ACC112 (cell line): ENCODE results near the gene WDR70.

Experiments
- H2AFZ ChIP-seq: fragments of 200-600 bp; sonication (generic); one replicate; pipeline ENCODE4 v1.6.0; 2017; ENCODE audit warnings: antibody characterized with exemption, low read length; ENCODE audit not compliant: unreplicated experiment
- H3K27ac ChIP-seq: fragments of 200-600 bp; sonication (generic); 2 replicates; pipeline ENCODE4 v1.5.1; 2014; ENCODE audit warnings: low read depth, mild to moderate bottlenecking, antibody characterized with exemption, low read length, moderate library complexity
- H3K27me3 ChIP-seq: fragments of 200-600 bp; sonication (generic); 2 replicates; pipeline ENCODE4 v1.6.1; 2014; ENCODE audit warnings: mild to moderate bottlenecking, antibody characterized with exemption, low read length, moderate library complexity, mixed read lengths; ENCODE audit not compliant: insufficient read depth
- H3K36me3 ChIP-seq: fragments of 200-600 bp; sonication (generic); 2 replicates; pipeline ENCODE4 v1.6.1; 2016; ENCODE audit warnings: mild to moderate bottlenecking, antibody characterized with exemption, low read length, moderate library complexity, mixed read lengths; ENCODE audit not compliant: insufficient read depth
- H3K4me1 ChIP-seq: fragments of 200-600 bp; sonication (generic); one replicate; pipeline ENCODE4 v1.6.1; 2016; ENCODE audit warnings: low read length, mixed read lengths; ENCODE audit not compliant: insufficient read depth, unreplicated experiment, control insufficient read depth
- H3K4me3 ChIP-seq: fragments of 200-600 bp; sonication (generic); 2 replicates; pipeline ENCODE4 v1.5.1; 2014; ENCODE audit warnings: mild to moderate bottlenecking, low read depth, low read length
- H3K79me2 ChIP-seq: fragments of 200-600 bp; sonication (generic); one replicate; pipeline ENCODE4 v1.6.0; 2016; ENCODE audit warnings: low read length; ENCODE audit not compliant: control insufficient read depth, unreplicated experiment, insufficient read depth

WDR70 gene

DNA sequence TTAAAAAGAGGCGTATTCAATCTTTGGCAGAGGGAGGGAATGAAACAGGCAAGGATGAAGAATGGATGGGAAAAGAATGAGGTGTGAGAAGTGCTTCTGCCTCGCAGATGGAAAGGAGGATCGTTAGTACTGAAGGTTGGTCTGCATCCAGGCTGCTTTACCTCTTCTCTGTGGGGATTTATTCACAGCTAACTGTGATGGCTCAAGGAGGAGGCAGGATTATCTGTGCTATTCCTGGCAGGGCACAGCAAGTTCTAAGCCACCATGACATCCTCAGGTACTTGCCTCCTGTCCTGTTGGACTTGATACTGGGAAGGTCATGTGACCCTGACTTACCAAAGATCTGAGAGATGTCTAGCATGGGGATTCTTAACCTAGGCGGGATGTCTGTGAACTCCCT, 376.5 kb downstream of the WDR70 start:
- Histone ChIP-seq H3K36me3 (no peaks in the 10 kb centered on the region), H3K4me1 (peaks cover 6% of the 10 kb centered on the region), H2AFZ (no peak overlapping the region), H3K27ac (no peak overlapping the region), H3K79me2 (no peaks in the 10 kb centered on the region), H3K27me3 (no peaks in the 10 kb centered on the region), H3K4me3 (no peak overlapping the region)

DNA sequence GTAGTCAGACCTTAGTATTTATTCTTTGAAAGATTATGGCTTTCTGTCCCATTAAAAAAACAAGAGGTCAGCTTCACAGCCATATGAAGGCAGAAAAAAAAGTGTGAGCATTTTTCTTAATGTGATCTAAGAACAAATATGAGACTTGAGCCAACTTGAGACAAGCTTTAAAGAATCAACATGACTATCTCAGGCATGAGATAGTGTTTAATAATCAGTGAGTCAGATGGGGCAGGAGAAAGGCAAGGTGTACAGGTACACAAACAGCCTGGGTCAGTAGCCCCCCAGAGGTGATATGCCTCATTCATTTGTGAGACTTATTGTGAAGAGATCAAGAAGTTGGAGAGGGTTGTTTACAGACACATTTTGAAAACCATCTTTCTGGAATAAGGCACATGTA, 377.1 kb downstream of the WDR70 start:
- H3K79me2 ChIP-seq = no peaks in the 10 kb centered on the region
- H3K4me1 ChIP-seq = peaks cover 4% of the 10 kb centered on the region
- H3K27ac ChIP-seq = no peak overlapping the region

GRCh38 chr5:37757980-37758582, 379.0 kb downstream of the WDR70 start:
- H3K79me2 ChIP-seq = no peaks in the 10 kb centered on the region
- no peak overlapping the region for H2AFZ ChIP-seq
- no peak overlapping the region for H3K4me3 ChIP-seq
- H3K36me3 ChIP-seq = no peaks in the 10 kb centered on the region
- H3K4me1 ChIP-seq = no peaks in the 10 kb centered on the region
- no peaks in the 10 kb centered on the region for H3K27me3 ChIP-seq
- no peak overlapping the region for H3K27ac ChIP-seq

More for the DNA sequence above, 377.1 kb downstream of the WDR70 start:
- no peaks in the 10 kb centered on the region for H3K36me3 ChIP-seq
- H3K4me3 ChIP-seq = no peak overlapping the region
- no peaks in the 10 kb centered on the region for H3K27me3 ChIP-seq
- H2AFZ ChIP-seq = no peak overlapping the region

DNA sequence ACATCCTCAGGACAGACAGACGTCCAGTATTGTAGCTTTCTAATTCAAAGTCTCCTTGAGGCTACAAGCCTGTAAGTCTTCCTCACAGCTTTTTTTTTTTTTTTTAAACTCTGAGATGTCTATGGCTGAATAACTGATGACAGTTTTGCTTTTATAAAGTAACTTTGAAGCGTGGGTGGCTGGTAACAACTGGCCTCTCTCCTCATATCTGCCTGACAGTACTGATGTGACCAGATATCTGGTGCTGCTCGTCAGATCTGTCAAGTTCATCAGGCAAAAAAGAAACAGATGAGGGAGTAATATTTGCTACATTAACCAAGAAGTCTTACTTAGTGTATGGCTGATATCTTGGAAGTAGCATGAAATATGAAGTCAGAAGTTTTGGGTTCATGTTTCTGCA, 388.1 kb downstream of the WDR70 start:
- H3K4me3 ChIP-seq = no peak overlapping the region
- H2AFZ ChIP-seq = no peak overlapping the region
- no peaks in the 10 kb centered on the region for H3K27me3 ChIP-seq
- H3K79me2 ChIP-seq = no peaks in the 10 kb centered on the region
- no peaks in the 10 kb centered on the region for H3K36me3 ChIP-seq
- peaks cover 21% of the 10 kb centered on the region for H3K4me1 ChIP-seq
- H3K27ac ChIP-seq = no peak overlapping the region

DNA sequence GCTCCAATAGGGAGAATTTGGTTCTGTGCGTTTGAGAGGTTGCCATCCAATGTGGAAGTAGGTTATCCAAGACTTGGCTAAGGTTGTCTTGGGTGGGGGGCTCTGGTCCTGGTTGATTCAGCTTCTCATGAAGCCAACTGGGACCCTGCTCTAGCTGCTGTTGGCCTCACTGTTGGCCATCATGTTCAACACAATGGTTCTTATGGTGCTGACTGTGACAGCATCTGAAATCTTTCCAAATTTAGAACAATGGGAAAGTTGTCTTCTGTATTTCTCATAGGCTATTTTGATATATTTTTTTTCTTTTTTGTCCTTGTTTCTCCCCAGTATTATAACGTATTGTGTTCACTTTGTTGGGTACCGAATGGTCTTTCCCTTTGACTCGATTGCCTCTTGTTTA, 388.8 kb downstream of the WDR70 start:
- Histone ChIP-seq H3K4me1 (peaks cover 26% of the 10 kb centered on the region), H3K36me3 (no peaks in the 10 kb centered on the region), H2AFZ (no peak overlapping the region), H3K79me2 (no peaks in the 10 kb centered on the region), H3K4me3 (no peak overlapping the region), H3K27ac (no peak overlapping the region), H3K27me3 (no peaks in the 10 kb centered on the region)

GRCh38 chr5:37768371-37768770, 389.3 kb downstream of the WDR70 start:
- H3K27ac ChIP-seq = no peak overlapping the region
- H3K4me3 ChIP-seq = no peak overlapping the region
- H3K27me3 ChIP-seq = no peaks in the 10 kb centered on the region
- no peak overlapping the region for H2AFZ ChIP-seq
- peaks cover 26% of the 10 kb centered on the region for H3K4me1 ChIP-seq
- H3K36me3 ChIP-seq = no peaks in the 10 kb centered on the region
- no peaks in the 10 kb centered on the region for H3K79me2 ChIP-seq

DNA sequence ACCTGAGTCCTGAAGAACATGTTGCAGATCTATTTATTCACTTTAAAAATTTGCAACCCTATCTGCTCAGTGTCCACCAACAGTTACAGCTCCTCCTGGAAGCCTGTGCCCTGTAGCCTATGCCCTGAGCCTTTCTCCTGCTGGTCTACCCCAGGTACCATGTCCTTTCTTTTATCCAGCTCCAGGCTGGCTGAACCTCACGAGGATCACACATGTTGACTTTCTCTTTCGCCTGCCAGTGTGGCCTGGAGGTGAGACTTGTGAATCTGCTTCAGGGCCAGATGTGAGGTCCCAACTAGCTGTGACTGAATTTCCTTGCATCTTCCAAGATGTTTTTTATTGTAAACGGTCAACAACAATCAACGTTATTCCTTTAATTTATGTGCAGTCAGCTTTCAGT, 390.0 kb downstream of the WDR70 start:
- H3K79me2 ChIP-seq = no peaks in the 10 kb centered on the region
- H3K4me1 ChIP-seq = peaks cover 26% of the 10 kb centered on the region
- H3K27me3 ChIP-seq = no peaks in the 10 kb centered on the region
- no peak overlapping the region for H3K4me3 ChIP-seq
- no peak overlapping the region for H2AFZ ChIP-seq
- no peaks in the 10 kb centered on the region for H3K36me3 ChIP-seq
- no peak overlapping the region for H3K27ac ChIP-seq

GRCh38 chr5:37769840-37770239, 390.7 kb downstream of the WDR70 start:
- Histone ChIP-seq H3K4me1 (peaks cover 26% of the 10 kb centered on the region), H3K36me3 (no peaks in the 10 kb centered on the region), H3K27me3 (no peaks in the 10 kb centered on the region), H3K79me2 (no peaks in the 10 kb centered on the region), H3K27ac (no peak overlapping the region), H2AFZ (no peak overlapping the region), H3K4me3 (no peak overlapping the region)

DNA sequence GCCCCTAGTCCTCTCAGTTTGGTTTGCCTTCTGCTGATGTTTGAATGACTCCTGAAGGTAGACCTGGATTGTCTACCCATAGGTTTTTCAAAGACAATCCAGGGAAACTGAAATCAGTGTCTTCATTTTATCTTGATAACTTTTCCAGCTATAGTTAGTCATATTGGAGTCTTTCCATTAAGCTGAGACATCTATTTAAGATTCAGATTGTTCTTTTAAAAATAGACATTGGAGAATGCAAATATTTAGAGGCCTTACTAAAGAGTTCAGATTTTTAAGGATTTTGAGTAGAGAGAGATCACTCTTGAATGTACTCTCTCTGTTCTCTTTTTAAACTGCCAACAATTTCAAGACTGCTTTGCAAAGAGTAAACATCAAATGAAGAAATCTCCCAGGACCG, 391.7 kb downstream of the WDR70 start:
- H3K79me2 ChIP-seq = no peaks in the 10 kb centered on the region
- no peaks in the 10 kb centered on the region for H3K27me3 ChIP-seq
- H3K4me3 ChIP-seq = no peak overlapping the region
- H2AFZ ChIP-seq = no peak overlapping the region
- peaks cover 26% of the 10 kb centered on the region for H3K4me1 ChIP-seq
- H3K36me3 ChIP-seq = no peaks in the 10 kb centered on the region
- H3K27ac ChIP-seq = peak overlapping the region; percentile 30; the same call in 1 of the 2 replicates

DNA sequence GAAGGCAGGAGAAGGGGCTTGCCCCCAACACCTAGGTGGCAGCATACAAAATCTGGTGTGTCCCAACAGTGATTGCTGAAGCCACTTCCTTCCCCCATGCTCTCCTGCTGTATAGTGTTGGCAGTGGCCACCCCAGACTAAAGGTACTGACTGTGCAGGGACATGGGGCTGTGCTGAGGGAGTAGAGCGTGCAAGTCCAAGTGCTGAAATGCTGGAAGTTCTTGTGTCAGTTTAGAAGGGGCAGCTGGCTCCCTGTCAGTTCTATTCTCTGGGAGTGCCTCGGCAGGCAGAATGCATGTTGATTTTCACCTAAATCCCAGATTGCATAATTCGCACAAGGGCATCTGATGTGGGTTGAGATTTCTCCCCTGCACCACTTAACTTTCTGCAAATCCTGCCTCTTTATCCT, 392.1 kb downstream of the WDR70 start:
- Histone ChIP-seq H2AFZ (no peak overlapping the region), H3K36me3 (no peaks in the 10 kb centered on the region), H3K4me1 (peaks cover 26% of the 10 kb centered on the region), H3K4me3 (no peak overlapping the region), H3K27me3 (no peaks in the 10 kb centered on the region), H3K79me2 (no peaks in the 10 kb centered on the region), H3K27ac (peak overlapping the region; percentile 30)

- no peaks in the 10 kb centered on the region for H3K79me2 ChIP-seq
- no peak overlapping the region for H3K4me3 ChIP-seq
- H2AFZ ChIP-seq = no peak overlapping the region
- peak overlapping the region; percentile 65 for H3K27ac ChIP-seq
- no peaks in the 10 kb centered on the region for H3K36me3 ChIP-seq
- peaks cover 26% of the 10 kb centered on the region for H3K4me1 ChIP-seq
- no peaks in the 10 kb centered on the region for H3K27me3 ChIP-seq
Observed at GRCh38 chr5:37771731-37772130, 392.6 kb downstream of the WDR70 start.
